Neural cell (in vitro differentiated cells): Measurements from ENCODE around the gene GJE1. TPM values are rescaled to one million over a fixed set of nuclear protein-coding genes. Genes with fewer than 3 reads are reported as not detected.

ENCODE experiments used
- H2AFZ ChIP-seq: fragments of 200-600, 300-800 bp; sonication (generic), shearing (Covaris generic); 2 replicates; pipeline ENCODE4 v1.6.0; 2014; ENCODE audit warnings: low read depth, mild to moderate bottlenecking, antibody characterized with exemption, low read length, moderate library complexity
- H3F3A ChIP-seq: fragments of 200-600 bp; shearing (Covaris generic); 2 replicates; pipeline ENCODE4 v1.6.1; 2016; ENCODE audit warnings: mild to moderate bottlenecking, moderate library complexity, mixed read lengths, antibody characterized with exemption, low read length; ENCODE audit not compliant: insufficient read depth, poor library complexity, severe bottlenecking
- H3K27ac ChIP-seq: fragments of 200-600, 300-800 bp; sonication (generic), shearing (Covaris generic); 2 replicates; pipeline ENCODE4 v1.5.1; 2014; ENCODE audit warnings: mild to moderate bottlenecking, low read length, moderate library complexity
- H3K27me3 ChIP-seq: fragments of 300-800, 200-600 bp; sonication (generic), shearing (Covaris generic); 2 replicates; pipeline ENCODE4 v1.6.0; 2014; ENCODE audit warnings: mild to moderate bottlenecking, low read depth, low read length, moderate library complexity; ENCODE audit not compliant: insufficient read depth
- H3K36me3 ChIP-seq: fragments of 300-800, 200-600 bp; sonication (generic), shearing (Covaris generic); 2 replicates; pipeline ENCODE4 v1.5.1; 2014; ENCODE audit warnings: mild to moderate bottlenecking, antibody characterized with exemption, low read length, moderate library complexity; ENCODE audit not compliant: insufficient read depth
- H3K4me2 ChIP-seq: fragments of 300-800, 200-600 bp; sonication (generic), shearing (Covaris generic); 2 replicates; pipeline ENCODE4 v1.6.0; 2014; ENCODE audit warnings: mild to moderate bottlenecking, low read length
- H3K4me3 ChIP-seq: fragments of 300-800, 200-600 bp; sonication (generic), shearing (Covaris generic); 2 replicates; pipeline ENCODE4 v1.5.1; 2014; ENCODE audit warnings: mild to moderate bottlenecking, low read length, moderate library complexity
- H3K79me2 ChIP-seq: fragments of 200-600 bp; shearing (Covaris generic); replicated peaks from 2 replicates; pipeline ENCODE4 v1.6.0; 2014; ENCODE audit warnings: mild to moderate bottlenecking, low read length, moderate library complexity; ENCODE audit not compliant: insufficient read depth
- H3K9ac ChIP-seq: fragments of 300-800, 200-600 bp; sonication (generic), shearing (Covaris generic); 2 replicates; pipeline ENCODE4 v1.6.1; 2016; ENCODE audit warnings: mild to moderate bottlenecking, low read length, mixed read lengths
- H3K9me2 ChIP-seq: fragments of 200-600 bp; shearing (Covaris generic); 2 replicates; pipeline ENCODE4 v1.6.1; 2016; ENCODE audit warnings: mild to moderate bottlenecking, low read length, mixed read lengths; ENCODE audit not compliant: insufficient read depth
- H3K9me3 ChIP-seq: fragments of 200-600, 300-800 bp; sonication (generic), shearing (Covaris generic); 2 replicates; pipeline ENCODE4 v1.6.1; 2016; ENCODE audit warnings: mild to moderate bottlenecking, mixed run types, low read length, moderate library complexity, mixed read lengths
- H4K20me1 ChIP-seq: fragments of 200-600 bp; shearing (Covaris generic); 2 replicates; pipeline ENCODE4 v1.6.1; 2016; ENCODE audit warnings: mild to moderate bottlenecking, mixed run types; ENCODE audit not compliant: insufficient read depth
- CTCF ChIP-seq: fragments of 450-650 bp; IDR thresholded peaks from 2 replicates; pipeline ENCODE4 v1.5.1; 2014; ENCODE audit warnings: antibody characterized with exemption, mild to moderate bottlenecking, moderate library complexity; ENCODE audit not compliant: poor library complexity, severe bottlenecking
- EP300 ChIP-seq: fragments of 450-650 bp; conservative IDR thresholded peaks from 2 replicates; pipeline ENCODE4 v1.6.1; 2014; ENCODE audit warnings: antibody characterized with exemption, mild to moderate bottlenecking, moderate library complexity; ENCODE audit not compliant: poor library complexity, severe bottlenecking
- EZH2 ChIP-seq: fragments of 200-600, 300-800 bp; shearing (Covaris generic), sonication (generic); IDR thresholded peaks from 2 replicates; pipeline ENCODE4 v1.6.1; 2014; ENCODE audit warnings: antibody characterized with exemption, low read length, borderline replicate concordance, mild to moderate bottlenecking; ENCODE audit not compliant: insufficient read depth, poor library complexity, severe bottlenecking
- MXI1 ChIP-seq: fragments of 450-650 bp; conservative IDR thresholded peaks from 2 replicates; pipeline ENCODE4 v1.6.1; 2014; ENCODE audit warnings: antibody characterized with exemption, mild to moderate bottlenecking; ENCODE audit not compliant: poor library complexity, severe bottlenecking
- POLR2AphosphoS5 ChIP-seq: IDR thresholded peaks from 2 replicates; pipeline ENCODE4 v1.6.1; 2012
- RAD21 ChIP-seq: fragments of 450-650 bp; conservative IDR thresholded peaks from 2 replicates; pipeline ENCODE4 v1.6.1; 2014; ENCODE audit warnings: antibody characterized with exemption, mild to moderate bottlenecking, moderate library complexity
- REST ChIP-seq: IDR thresholded peaks from 2 replicates; pipeline ENCODE4 v1.6.1; 2012; ENCODE audit warnings: borderline replicate concordance
- SMC3 ChIP-seq: fragments of 450-650 bp; conservative IDR thresholded peaks from 2 replicates; pipeline ENCODE4 v1.6.1; 2014; ENCODE audit warnings: antibody characterized with exemption, mild to moderate bottlenecking, moderate library complexity; ENCODE audit not compliant: poor library complexity
- TAF1 ChIP-seq: IDR thresholded peaks from 2 replicates; pipeline ENCODE4 v1.6.1; 2012; ENCODE audit warnings: low read depth
- polyA minus RNA-seq: library from RNA; depleted of rRNA, polyadenylated mRNA; stranded (reverse); fragments of >200 nt; gene quantifications from 2 replicates; pipeline ENCODE4 v1.2.3, GENCODE V29; 2014
- polyA plus RNA-seq: library from polyadenylated mRNA; depleted of rRNA; stranded (reverse); fragments of >200 nt; gene quantifications from 2 replicates; pipeline ENCODE4 v1.2.3, GENCODE V29; 2014

Gene GJE1
- not detected in 2 replicates for polyA plus RNA-seq
- polyA minus RNA-seq, result not detected in 2 replicates

- Histone ChIP-seq H3K27me3 (no peaks in the 10 kb centered on the region), H3F3A (no peaks in the 10 kb centered on the region), H3K4me2 (no peak within 1 kb of the TSS), H3K9ac (no peak within 1 kb of the TSS), H3K9me2 (no peaks in the 10 kb centered on the region), H2AFZ (no peak within 1 kb of the TSS), H3K79me2 (no peaks in the 10 kb centered on the region), H3K9me3 (no peaks in the 10 kb centered on the region), H4K20me1 (no peaks in the 10 kb centered on the region), H3K27ac (no peak within 1 kb of the TSS), H3K4me3 (no peak within 1 kb of the TSS), H3K36me3 (no peaks in the 10 kb centered on the region)
- TF ChIP-seq POLR2AphosphoS5, result no peak
- no peak for TF ChIP-seq CTCF
- no peak for TF ChIP-seq TAF1
- TF ChIP-seq MXI1, result no peak
- no peak for TF ChIP-seq EZH2
- TF ChIP-seq RAD21, result no peak
- TF ChIP-seq EP300, result no peak
- no peak for TF ChIP-seq SMC3
- no peak for TF ChIP-seq REST
These were observed at the start of gene GJE1 for GRCh38 chr6:142132625-142133024. GJE1 (plus strand) TSS chr6:142132925; CDS start chr6:142133159, 234 bp downstream.

GRCh38 chr6:142087950-142088857 lies 44.5 kb upstream of the GJE1 start:
- Histone ChIP-seq H3K36me3 (no peaks in the 10 kb centered on the region), H3K27me3 (peaks cover 21% of the 10 kb centered on the region), H3K4me2 (no peak overlapping the region), H3F3A (no peaks in the 10 kb centered on the region), H3K9me3 (no peaks in the 10 kb centered on the region), H3K79me2 (no peaks in the 10 kb centered on the region), H2AFZ (no peak overlapping the region), H3K27ac (no peak overlapping the region), H4K20me1 (no peaks in the 10 kb centered on the region), H3K4me3 (peak overlapping the region; percentile 51), H3K9ac (no peak overlapping the region), H3K9me2 (no peaks in the 10 kb centered on the region)
- TF ChIP-seq RAD21 (no peak), CTCF (no peak), SMC3 (no peak), REST (no peak), POLR2AphosphoS5 (no peak), EZH2 (no peak), MXI1 (no peak), TAF1 (no peak), EP300 (no peak)
